Activated effector memory CD4-positive, alpha-beta T cell treated with anti-CD3 and anti-CD28 coated beads, Interleukin-2, amount 50 U/mL, for 16 hours (primary cell): ENCODE results near the gene ADD1.

Source experiments
- DNase-seq: peaks from one replicate; pipeline ENCODE4 v3.0.0-alpha.2; 2020

ADD1 gene

GRCh38 chr4:2861631-2862436 is 18.2 kb downstream of the ADD1 start:
- no peak for DNase-seq

DNA sequence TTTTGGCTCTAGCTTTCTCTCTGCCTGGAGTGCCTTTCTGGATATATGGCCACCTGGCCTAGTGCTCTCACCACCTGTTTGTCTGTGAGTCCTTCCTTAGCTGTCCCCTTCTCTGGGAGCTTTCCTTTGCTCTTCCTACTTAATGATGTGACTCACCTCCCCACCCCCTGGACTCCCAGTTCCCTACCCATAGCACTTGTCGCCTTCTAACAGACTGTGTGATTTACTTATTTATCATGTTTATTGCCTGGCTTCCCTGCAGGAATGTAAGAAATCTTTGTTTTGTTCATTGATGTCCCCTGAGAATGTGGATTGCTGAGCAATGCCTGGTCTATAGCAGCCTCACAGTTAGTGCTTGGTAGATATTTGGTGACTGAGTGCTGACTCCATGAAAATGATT is 18.9 kb downstream of the ADD1 start:
- DNase-seq: no peak

DNA sequence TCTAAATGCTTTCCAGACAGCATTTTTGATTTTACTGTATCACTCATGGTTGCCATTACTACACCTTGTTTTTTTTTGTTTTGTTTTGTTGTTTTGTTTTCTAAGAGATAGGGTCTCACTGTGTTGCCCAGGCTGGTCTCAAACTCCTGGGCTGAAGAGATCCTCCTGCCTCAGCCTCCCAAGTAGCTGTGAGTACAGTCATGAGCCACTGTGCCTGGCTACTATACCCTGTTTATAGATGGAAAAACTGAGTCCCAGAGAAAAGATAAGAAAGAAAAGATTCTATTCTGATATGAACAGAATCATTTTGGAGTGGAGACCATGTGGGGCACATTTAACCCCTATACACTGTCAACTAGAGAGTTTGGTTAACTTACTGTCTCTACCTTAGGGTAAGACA is 20.0 kb downstream of the ADD1 start:
- no peak for DNase-seq

DNA sequence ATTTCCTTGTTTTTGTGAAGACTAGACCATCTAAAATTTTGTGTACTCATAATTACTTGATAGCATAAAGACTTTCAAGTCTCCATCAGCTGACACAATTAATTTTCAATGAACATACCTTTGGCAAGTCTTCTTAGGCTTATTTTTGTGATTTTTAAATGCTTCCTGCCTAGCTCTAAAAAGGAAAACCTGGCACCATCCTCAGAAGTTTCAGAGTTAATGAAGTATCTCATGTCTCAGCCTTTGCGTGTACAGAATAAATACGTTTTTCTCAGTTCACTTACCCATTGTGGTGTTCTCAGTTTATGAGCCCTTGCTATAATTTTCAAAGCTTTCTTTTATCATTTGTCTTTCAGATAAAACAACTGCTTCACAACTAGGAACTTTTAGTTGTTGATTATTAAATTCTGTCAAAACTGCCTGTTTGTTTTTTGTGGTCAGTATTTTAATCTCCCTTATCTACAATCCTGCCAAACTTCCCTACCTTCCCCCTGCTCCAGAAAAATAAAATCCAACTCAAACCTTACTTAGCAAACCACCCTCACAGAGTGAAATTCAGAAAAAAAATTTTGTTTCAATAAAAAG is 21.6 kb downstream of the ADD1 start:
- DNase-seq: no peak

DNA sequence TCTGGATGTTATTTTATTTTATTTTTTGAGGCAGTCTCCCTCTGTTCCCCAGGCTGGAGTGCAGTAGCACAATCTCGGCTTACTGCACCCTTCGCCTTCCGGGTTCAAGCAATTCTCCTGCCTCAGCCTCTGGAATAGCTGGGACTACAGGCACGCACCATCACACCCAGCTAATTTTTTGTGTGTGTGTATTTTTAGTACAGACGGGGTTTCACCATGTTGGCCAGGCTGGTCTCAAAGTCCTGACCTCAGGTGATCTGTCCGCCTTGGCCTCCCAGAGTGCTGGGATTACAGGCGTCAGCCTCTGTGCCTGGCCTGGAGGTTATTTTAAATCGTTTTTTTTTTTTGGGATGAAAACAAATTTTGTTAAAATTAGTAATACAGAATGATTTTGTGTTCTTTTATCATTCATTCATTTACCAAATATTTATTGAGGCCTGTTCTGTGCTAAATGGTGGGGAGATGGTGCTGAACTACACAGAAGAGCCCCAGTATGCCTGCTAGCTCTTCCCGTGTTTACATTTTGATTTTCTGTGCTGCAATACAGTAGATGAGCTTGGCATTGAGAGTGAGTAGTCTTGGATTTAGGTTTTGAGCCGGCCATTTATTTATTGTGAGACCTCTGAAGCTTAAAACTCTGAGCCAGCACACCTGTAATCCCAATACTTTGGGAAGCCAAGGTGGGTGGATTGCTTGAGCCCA is 22.7 kb downstream of the ADD1 start:
- no peak for DNase-seq

- no peak for DNase-seq
Measured at GRCh38 chr4:2866891-2867290, 23.2 kb downstream of the ADD1 start.

- no peak for DNase-seq
Measured at GRCh38 chr4:2867758-2868491, 24.3 kb downstream of the ADD1 start.

GRCh38 chr4:2868877-2869487 is 25.3 kb downstream of the ADD1 start:
- no peak for DNase-seq

DNA sequence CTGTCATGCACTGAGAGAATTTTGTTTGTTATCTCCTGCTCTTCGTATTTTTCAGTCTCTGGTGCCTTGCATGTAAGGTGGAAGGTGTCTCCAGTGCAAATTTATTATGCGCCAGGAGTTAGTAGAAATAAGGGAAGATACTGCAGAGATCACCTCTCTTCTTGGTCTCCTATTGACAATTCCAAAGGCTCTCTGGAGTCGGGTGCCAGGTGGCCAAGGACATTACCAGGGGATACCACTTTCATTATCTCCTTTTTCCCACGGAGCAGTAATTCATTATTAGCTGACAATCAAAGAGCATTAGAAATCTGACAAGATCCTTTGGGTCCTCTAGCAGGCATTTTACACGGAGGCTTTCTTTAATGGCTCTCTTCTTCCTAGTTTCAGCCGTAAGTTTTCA is 26.0 kb downstream of the ADD1 start:
- no peak for DNase-seq

- DNase-seq: no peak
Measured at GRCh38 chr4:2870082-2870481, 26.4 kb downstream of the ADD1 start.

GRCh38 chr4:2871466-2871865 is 27.8 kb downstream of the ADD1 start:
- DNase-seq: no peak

GRCh38 chr4:2871911-2872310 is 28.3 kb downstream of the ADD1 start:
- no peak for DNase-seq

- no peak for DNase-seq
Measured at GRCh38 chr4:2873329-2873728, 29.7 kb downstream of the ADD1 start.

GRCh38 chr4:2874861-2875260 is 31.2 kb downstream of the ADD1 start:
- no peak for DNase-seq

GRCh38 chr4:2875556-2875955 is 31.9 kb downstream of the ADD1 start:
- no peak for DNase-seq

GRCh38 chr4:2878346-2878745 is 34.7 kb downstream of the ADD1 start:
- no peak for DNase-seq

DNA sequence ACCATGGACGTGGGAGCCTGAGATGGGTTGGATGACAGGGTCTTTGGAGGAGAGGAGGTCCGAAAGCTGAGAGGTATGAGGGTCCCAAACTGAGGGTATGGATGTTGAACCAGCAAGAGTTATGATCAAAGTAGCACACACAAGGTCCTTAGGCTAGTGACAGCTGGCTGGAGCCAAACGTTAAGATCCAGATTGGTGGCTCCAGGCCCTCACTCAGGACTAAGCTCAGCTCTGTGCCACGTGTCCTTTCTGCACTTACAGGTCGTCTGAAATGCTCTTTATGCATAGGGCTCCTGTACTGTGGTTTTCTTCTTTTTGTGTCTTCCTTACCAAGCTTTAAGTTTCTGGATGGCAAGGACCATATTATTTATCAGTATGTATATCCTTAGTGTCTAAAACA is 35.4 kb downstream of the ADD1 start:
- no peak for DNase-seq

DNA sequence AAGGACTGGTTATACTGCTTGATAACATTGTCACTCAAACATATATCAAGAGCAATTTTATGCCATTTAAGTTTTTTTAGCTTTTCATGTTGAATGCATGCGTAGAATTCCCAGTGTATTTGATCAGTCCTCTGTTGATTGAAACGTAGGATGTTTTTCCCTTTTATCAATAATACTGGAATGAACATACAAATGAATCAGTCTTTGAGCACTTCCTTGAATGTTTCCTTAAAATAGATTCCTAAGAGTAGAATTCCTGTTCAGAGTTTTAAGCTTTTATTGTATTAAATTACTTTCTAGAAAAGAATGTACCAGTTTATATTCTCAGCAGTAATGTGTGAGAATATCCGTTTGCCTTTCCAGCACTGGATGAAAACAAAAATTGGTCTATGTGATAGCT is 37.8 kb downstream of the ADD1 start:
- no peak for DNase-seq

- DNase-seq: no peak
Measured at GRCh38 chr4:2882341-2882740, 38.7 kb downstream of the ADD1 start.

GRCh38 chr4:2886161-2886560 is 42.5 kb downstream of the ADD1 start:
- no peak for DNase-seq

DNA sequence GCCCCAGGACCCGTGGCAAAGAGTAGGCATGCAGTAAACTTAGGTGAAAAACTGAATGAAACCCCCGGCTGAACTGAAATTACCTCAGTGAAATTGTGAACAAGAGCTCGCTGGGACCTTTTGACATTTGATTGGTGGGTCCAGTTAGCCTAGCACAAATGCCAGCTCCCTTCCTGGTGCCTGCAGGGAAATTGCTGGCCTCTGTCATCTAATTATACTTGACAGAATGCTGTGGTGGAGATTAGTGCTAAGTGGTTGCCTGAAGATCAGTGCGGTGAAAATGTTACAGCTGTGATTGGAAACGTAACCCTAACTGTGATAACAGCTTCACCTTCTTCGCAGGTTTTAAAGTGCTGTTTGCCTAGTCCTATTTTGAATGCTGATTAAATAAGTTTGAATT is 43.0 kb downstream of the ADD1 start:
- no peak for DNase-seq

DNA sequence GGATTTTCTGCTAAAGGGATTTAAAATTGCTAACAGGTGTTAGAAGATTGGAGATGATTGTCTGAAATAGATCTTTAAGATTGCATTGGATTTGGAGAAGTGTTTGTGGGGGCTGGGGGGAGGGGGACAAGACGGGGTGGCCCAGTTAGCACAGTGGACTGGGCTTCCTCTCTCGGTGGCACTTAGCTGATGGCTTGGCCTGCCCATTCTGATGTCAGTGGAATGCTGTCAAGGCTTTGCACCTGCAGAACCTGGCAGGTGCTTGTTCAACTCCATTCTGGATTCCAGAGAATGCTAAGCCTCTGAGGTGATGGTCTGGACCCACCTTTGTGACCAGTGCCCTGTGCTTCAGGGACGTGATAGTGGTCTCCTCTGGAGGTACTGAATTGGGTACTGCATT is 43.7 kb downstream of the ADD1 start:
- no peak for DNase-seq

- DNase-seq: no peak
Measured at GRCh38 chr4:2888886-2889285, 45.2 kb downstream of the ADD1 start.
